ENCODE data around the gene TNFRSF8.

DNA sequence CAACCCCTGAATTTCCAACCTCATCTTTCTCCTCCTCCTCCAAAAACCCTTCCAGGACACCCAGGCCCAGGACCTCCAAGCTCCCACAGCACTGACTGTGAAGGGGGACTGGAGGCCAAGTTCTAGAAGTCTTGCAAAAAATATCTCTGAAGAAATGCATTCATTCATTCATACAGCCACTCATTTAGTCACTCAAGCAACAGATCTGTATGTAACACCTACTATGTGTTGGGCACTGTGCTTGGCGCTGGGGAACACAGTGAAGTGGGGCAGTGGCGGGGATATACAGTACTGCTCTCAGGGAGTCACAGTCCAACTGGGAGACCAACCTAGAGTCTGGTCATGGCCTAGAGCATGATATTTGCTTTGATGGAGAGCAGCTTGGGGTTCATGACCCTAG is 88.4 kb downstream of the TNFRSF8 start:
- TF ChIP-seq, protein P1, sequence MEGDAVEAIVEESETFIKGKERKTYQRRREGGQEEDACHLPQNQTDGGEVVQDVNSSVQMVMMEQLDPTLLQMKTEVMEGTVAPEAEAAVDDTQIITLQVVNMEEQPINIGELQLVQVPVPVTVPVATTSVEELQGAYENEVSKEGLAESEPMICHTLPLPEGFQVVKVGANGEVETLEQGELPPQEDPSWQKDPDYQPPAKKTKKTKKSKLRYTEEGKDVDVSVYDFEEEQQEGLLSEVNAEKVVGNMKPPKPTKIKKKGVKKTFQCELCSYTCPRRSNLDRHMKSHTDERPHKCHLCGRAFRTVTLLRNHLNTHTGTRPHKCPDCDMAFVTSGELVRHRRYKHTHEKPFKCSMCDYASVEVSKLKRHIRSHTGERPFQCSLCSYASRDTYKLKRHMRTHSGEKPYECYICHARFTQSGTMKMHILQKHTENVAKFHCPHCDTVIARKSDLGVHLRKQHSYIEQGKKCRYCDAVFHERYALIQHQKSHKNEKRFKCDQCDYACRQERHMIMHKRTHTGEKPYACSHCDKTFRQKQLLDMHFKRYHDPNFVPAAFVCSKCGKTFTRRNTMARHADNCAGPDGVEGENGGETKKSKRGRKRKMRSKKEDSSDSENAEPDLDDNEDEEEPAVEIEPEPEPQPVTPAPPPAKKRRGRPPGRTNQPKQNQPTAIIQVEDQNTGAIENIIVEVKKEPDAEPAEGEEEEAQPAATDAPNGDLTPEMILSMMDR (IDR thresholded peaks at IDR 0.05), result no peak
- no peak for TF ChIP-seq NFE2L2 (conservative IDR thresholded peaks at IDR 0.05; ENCODE audit: low read length)
- TF ChIP-seq CHD4 (IDR thresholded peaks at IDR 0.05; ENCODE audit: borderline replicate concordance), result no peak
- TF ChIP-seq, protein P2, sequence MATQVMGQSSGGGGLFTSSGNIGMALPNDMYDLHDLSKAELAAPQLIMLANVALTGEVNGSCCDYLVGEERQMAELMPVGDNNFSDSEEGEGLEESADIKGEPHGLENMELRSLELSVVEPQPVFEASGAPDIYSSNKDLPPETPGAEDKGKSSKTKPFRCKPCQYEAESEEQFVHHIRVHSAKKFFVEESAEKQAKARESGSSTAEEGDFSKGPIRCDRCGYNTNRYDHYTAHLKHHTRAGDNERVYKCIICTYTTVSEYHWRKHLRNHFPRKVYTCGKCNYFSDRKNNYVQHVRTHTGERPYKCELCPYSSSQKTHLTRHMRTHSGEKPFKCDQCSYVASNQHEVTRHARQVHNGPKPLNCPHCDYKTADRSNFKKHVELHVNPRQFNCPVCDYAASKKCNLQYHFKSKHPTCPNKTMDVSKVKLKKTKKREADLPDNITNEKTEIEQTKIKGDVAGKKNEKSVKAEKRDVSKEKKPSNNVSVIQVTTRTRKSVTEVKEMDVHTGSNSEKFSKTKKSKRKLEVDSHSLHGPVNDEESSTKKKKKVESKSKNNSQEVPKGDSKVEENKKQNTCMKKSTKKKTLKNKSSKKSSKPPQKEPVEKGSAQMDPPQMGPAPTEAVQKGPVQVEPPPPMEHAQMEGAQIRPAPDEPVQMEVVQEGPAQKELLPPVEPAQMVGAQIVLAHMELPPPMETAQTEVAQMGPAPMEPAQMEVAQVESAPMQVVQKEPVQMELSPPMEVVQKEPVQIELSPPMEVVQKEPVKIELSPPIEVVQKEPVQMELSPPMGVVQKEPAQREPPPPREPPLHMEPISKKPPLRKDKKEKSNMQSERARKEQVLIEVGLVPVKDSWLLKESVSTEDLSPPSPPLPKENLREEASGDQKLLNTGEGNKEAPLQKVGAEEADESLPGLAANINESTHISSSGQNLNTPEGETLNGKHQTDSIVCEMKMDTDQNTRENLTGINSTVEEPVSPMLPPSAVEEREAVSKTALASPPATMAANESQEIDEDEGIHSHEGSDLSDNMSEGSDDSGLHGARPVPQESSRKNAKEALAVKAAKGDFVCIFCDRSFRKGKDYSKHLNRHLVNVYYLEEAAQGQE (IDR thresholded peaks at IDR 0.05), result no peak
- TF ChIP-seq, protein P3, sequence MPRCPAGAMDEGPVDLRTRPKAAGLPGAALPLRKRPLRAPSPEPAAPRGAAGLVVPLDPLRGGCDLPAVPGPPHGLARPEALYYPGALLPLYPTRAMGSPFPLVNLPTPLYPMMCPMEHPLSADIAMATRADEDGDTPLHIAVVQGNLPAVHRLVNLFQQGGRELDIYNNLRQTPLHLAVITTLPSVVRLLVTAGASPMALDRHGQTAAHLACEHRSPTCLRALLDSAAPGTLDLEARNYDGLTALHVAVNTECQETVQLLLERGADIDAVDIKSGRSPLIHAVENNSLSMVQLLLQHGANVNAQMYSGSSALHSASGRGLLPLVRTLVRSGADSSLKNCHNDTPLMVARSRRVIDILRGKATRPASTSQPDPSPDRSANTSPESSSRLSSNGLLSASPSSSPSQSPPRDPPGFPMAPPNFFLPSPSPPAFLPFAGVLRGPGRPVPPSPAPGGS (IDR thresholded peaks at IDR 0.05), result no peak

All from A549 (cell line).